ENCODE data around the gene TDP1.
"Not testable (repeated sequence)": the region's sequence is repeated elsewhere in the genome, so short reads cannot be mapped to it uniquely, and the experiment has no call there.

Gene TDP1

GRCh38 chr14:90054803-90055202 is 99.1 kb downstream of the TDP1 start:
- FAIRE-seq, result no peak

DNA sequence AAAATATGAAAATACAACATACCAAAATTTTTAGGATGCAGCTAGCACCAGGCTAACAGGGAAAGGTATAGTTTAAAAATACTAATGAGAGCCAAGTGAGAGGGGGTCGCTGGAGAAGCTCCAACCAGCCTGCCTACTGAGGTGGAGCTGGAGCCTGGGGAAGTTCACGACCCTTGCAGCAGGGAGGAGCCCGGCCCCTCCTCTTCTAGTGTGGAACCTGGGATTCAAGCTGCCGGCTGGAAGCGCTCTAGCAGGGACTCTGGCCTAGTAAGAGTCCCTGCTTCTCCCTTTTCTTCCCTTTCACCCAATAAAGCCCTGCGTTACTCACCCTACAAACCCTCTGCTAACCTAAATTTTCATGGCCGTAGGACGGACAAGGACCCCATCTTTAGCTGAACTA is 101.1 kb downstream of the TDP1 start:
- no peak for FAIRE-seq

DNA sequence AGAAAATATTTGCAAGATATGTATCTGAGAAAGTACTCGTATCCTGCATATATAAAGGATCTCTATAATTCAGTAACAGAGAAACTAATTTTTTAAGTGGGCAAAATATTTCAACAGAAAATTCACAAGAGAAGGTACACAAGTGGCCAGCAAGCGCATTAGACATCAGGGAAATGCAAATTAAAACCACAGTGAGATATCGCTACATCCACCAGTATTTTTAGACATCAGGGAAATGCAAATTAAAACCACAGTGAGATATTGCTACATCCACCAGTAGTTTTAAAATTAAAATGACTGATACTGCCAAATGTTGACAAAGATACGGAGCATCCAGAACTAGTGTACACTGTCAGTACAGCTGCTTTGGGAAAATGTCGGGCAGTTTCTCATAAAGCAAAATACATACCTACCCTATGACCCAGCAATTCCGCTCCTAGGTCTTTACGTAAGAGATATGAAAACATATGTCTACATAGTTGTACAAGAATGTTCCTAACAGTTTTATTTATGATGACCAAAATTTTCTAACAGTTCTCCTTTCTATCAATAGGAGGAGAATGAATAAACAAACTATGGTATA is 103.2 kb downstream of the TDP1 start:
- no peak for FAIRE-seq

- no peak for FAIRE-seq
Measured at GRCh38 chr14:90060312-90060964, 104.7 kb downstream of the TDP1 start.

GRCh38 chr14:90060965-90061684 is 105.4 kb downstream of the TDP1 start:
- FAIRE-seq, result no peak

- no peak for FAIRE-seq
Measured at GRCh38 chr14:90061685-90062126, 106.0 kb downstream of the TDP1 start, which contains the start of gene KCNK13. KCNK13 (plus strand) TSS chr14:90061994; CDS start chr14:90062206, 212 bp downstream.

DNA sequence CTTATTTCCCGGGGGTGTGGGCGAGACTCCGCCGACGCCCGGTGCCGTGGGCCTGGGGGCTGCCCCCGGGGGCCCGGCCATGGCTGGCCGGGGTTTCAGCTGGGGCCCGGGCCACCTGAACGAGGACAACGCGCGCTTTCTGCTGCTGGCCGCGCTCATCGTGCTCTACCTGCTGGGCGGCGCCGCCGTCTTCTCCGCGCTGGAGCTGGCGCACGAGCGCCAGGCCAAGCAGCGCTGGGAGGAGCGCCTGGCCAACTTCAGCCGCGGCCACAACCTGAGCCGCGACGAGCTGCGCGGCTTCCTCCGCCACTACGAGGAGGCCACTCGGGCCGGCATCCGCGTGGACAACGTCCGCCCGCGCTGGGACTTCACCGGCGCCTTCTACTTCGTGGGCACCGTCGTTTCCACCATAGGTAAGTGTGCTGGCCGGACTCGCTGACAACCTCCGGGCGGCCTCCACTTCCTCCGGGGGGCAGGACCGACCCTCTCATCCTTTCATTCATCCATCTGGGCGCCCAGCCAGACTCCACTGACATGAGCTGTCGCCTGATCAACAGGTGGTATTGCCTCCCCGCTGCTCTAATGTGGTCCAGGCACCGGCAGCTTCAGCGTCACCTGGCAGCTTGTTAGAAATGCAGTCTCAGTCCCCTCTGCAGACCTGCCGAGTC is 106.5 kb downstream of the TDP1 start:
- FAIRE-seq, result no peak

- no peak for FAIRE-seq
Measured at GRCh38 chr14:90062822-90063539, 107.3 kb downstream of the TDP1 start.

DNA sequence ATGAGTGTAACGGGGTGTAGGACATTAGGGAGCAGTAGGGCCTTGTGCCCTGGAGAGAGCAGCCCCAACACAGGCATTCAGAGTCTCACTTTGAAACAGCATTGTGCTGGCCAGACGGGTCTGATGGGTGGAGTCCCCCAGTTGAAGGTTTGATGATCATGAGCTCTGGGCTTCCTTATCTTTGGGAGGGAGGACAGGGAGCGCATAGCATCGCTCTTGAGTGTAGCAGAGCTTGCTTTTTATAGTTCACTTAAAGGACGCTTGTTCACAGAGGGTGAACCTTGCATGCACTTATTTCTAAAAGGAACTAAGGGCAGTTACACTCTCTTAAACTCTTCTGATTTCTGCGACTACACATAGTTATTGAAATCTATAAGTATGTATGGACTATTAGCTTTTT is 116.6 kb downstream of the TDP1 start:
- no peak for FAIRE-seq

DNA sequence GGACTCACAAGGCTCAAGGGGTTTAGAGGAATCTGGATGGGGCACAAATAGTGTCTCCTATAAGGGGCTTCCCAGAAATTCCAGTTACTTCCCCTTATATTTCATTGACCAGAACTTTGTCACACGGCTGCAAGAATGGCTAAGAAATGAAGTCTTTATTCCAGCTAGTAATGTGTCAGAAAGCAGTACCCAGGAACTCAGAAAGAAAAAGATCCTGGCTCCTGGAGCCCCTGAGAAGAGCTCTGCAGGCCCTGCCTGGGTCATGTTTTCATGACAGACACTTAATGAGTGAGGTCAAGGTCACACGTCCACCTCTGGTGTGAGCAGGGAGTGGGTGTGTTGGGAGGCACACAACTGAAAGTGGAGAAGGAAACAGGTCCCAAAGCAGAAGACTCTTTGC is 123.8 kb downstream of the TDP1 start:
- FAIRE-seq, result no peak

DNA sequence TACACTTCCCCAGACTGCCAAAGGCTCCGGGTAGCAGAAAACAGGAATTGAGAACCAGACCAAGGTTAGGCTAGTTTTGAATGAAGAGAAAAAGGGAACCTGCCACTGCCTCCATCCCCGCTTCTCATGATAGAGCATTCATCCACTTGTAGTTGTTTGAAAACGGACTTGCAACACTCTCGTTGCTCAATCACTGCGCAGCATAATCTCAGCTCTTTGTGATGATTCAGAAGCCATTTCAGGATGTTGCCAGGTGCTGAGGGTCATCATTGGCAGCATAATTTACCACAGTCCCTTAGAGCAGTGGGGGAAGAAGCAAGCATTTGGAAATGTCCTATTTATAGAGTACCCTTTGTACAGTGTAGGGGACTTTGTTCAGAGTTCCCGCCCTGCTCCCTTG is 131.7 kb downstream of the TDP1 start:
- no peak for FAIRE-seq

DNA sequence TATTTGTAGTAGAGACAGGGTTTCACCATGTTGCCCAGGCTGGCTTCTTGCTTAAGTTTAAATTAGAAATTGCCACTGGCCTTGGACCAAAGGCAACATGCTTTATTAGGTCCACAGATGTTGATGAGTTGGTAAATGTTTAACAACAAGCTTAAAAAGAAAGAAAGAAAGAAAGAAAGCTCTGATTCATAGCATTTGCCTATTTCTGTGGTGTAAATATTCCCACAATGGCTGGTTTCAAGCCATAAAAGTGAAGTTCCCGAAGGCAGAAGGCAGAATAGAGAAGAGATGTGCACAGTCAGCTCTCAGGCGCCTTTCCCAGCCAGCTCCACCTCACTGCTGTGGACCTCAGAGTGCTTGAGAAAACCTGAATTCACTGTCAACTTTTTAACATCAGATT is 132.4 kb downstream of the TDP1 start:
- FAIRE-seq, result no peak

DNA sequence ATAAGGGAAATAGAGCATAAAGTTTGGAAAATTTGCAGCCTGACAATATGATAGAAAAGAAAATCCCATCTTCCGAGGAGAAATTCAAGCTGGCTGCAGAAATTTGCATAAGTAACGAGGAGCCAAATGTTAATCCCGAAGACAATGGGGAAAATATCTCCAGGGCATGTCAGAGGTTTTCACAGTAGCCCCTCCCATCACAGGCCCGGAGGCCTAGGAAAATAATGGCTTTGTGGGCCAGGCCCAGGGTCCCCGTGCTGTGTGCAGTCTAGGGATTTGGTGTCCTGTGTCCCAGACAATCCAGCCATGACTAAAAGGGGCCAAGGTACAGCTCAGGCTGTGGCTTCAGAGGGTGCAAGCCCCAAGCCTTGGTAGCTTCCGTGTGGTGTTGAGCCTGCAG is 133.8 kb downstream of the TDP1 start:
- FAIRE-seq, result not testable (repeated sequence)

- FAIRE-seq, result no peak
Measured at GRCh38 chr14:90091393-90091792, 135.7 kb downstream of the TDP1 start.

GRCh38 chr14:90093942-90094595 is 138.3 kb downstream of the TDP1 start:
- no peak for FAIRE-seq
